T-helper 2 cell treated with Interferon-gamma antibody and Interleukin-4, amounts not matched to agents 100 ng/mL and 5 ng/mL, for 36 hours (primary cell): Measurements from ENCODE around the gene UGT1A3. TPM values are rescaled to one million over a fixed set of nuclear protein-coding genes. Genes with fewer than 3 reads are reported as not detected.

Source experiments
- intact Hi-C: fragments of 100-400 bp; cut with micrococcal nuclease; formaldehyde crosslinking; loops from one replicate; pipeline ENCODE4 v1.15.1; 2023
- total RNA-seq: library from RNA; stranded (reverse); gene quantifications from 2 replicates; pipeline ENCODE4 v1.2.3, GENCODE V29; 2022

The UGT1A3 gene
- total RNA-seq, 1 donor from 2014 or later: not detected

- intact Hi-C loops: no loop called here
Observed at GRCh38 chr2:233756429-233757081, 27.7 kb downstream of the UGT1A3 start.

DNA sequence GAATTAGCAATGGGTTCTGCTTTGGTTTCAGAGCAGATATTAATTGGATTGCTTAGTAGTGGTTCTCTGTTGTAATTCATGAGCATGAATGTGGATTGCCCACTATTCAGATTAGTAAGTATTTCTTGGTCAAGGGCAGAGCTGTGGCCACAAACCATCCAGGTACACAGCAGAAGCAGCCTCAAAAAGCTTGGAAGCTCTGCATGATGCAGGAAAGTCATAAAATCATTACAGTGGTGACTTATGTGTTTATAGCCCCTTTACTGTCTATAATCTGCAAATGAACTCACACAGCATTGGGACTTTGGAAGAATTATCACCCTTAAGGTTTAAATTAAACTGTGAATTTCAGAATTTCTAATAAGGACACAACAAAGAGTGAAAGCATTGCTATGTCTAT, 29.3 kb downstream of the UGT1A3 start:
- intact Hi-C loops: no loop called here

DNA sequence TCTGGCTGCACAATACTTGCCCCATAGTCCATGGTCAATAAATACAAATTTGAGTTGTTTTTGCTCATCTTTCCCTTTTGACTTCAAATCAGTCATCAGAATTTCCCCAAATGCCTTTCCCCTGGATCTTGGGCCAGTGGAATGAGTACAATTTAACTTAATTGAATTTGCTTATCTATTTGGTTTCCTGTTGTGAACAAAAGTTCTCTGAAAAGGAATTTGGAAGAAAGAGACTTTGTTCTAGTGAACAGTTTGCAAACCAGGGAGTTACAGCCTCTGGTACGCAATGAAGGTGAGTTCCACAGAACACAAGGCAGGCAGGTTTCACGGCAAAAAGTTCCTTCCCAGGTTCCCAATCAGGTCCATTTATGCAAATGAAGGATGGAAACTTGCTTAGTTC, 30.0 kb downstream of the UGT1A3 start:
- intact Hi-C loops: no loop called here

DNA sequence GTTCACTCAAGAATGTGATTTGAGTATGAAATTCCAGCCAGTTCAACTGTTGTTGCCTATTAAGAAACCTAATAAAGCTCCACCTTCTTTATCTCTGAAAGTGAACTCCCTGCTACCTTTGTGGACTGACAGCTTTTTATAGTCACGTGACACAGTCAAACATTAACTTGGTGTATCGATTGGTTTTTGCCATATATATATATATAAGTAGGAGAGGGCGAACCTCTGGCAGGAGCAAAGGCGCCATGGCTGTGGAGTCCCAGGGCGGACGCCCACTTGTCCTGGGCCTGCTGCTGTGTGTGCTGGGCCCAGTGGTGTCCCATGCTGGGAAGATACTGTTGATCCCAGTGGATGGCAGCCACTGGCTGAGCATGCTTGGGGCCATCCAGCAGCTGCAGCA, 31.2 kb downstream of the UGT1A3 start, which contains the start of gene UGT1A1:
TSS of gene UGT1A1 (plus strand) at position 228 of the 400 bp plus-strand sequence. CDS start at position 246, 18 bp downstream.
- intact Hi-C loops: no loop called here

DNA sequence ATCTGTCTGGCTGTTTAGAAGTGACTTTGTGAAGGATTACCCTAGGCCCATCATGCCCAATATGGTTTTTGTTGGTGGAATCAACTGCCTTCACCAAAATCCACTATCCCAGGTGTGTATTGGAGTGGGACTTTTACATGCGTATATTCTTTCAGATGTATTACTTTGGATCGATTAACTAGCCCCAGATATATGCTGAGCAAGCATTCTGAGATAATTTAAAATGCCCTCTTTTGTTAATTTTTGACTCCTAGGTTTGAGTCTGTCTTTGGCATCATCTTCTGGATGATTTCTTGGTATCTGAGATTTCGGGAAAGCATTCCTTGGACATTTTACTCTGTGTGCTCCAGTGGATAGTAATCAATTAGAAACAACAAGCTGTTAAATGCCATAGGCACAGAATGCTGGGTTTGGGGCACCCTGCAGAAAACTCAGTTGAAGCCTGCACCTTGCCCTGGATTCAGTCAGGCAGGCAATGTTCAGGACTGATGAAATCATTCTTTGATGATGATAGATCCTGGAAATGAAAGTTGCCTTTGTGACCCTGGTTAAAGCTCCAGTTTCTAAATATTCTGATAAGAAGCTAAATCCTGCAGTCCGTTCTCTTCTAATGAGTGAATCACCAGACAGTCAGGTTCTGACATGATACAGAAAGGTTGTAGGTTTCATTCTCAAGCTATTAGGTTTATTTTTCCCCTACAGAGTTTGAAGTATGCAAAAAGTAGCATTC, 32.4 kb downstream of the UGT1A3 start:
- intact Hi-C loops: no loop called here

DNA sequence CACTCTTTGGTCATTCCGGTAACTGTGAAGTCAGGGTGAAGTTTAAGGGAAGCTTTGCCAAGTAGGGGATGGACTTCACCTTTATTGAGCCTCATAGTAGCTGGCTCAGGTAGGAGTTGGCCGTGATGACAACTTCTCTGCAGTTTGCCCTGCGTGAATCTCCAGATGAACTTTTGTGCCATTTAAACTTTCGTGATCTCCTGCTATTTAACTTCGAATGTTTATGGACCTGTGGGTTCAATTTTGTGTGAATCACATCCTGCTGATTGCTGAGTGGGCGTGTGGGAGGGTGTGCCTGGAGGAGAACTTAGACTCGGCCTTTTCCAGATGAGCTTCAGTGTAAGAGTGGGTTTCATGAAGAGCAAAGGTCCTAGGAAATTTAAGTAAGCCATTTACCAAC, 35.4 kb downstream of the UGT1A3 start:
- intact Hi-C loops: no loop called here

GRCh38 chr2:233764761-233765160, 35.9 kb downstream of the UGT1A3 start:
- intact Hi-C loops: no loop called here

GRCh38 chr2:233766416-233766815, 37.6 kb downstream of the UGT1A3 start:
- intact Hi-C loops: no loop called here

GRCh38 chr2:233768076-233768475, 39.2 kb downstream of the UGT1A3 start:
- intact Hi-C loops: no loop called here

DNA sequence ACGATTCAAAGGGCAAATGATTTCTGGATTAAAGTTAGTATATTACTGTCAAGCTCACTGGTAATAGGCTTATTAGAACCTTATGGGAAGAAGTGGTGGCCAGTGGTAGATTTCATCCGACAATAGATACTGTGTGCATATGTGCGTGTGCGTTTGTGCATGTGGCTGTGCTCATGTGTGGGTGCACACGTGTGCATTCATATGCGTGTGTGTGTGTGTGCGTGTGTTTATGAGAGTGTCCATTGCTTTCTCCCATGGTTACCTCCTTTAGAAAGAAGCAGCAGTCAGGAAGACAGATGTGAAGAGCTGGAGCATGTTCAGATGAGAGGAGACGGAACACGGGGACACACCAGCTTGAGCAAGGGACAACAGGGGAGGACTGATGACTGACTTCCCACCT, 40.4 kb downstream of the UGT1A3 start:
- intact Hi-C loops: no loop called here

DNA sequence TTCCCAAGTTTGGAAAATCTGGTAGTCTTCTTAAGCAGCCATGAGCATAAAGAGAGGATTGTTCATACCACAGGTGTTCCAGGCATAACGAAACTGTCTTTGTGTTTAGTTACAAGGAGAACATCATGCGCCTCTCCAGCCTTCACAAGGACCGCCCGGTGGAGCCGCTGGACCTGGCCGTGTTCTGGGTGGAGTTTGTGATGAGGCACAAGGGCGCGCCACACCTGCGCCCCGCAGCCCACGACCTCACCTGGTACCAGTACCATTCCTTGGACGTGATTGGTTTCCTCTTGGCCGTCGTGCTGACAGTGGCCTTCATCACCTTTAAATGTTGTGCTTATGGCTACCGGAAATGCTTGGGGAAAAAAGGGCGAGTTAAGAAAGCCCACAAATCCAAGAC, 43.3 kb downstream of the UGT1A3 start:
- intact Hi-C loops: no loop called here

DNA sequence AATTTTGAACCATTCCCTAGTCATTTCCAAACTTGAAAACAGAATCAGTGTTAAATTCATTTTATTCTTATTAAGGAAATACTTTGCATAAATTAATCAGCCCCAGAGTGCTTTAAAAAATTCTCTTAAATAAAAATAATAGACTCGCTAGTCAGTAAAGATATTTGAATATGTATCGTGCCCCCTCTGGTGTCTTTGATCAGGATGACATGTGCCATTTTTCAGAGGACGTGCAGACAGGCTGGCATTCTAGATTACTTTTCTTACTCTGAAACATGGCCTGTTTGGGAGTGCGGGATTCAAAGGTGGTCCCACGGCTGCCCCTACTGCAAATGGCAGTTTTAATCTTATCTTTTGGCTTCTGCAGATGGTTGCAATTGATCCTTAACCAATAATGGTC, 43.7 kb downstream of the UGT1A3 start:
- intact Hi-C loops: no loop called here

- intact Hi-C loops: no loop called here
Observed at GRCh38 chr2:233773854-233774253, 45.0 kb downstream of the UGT1A3 start.

DNA sequence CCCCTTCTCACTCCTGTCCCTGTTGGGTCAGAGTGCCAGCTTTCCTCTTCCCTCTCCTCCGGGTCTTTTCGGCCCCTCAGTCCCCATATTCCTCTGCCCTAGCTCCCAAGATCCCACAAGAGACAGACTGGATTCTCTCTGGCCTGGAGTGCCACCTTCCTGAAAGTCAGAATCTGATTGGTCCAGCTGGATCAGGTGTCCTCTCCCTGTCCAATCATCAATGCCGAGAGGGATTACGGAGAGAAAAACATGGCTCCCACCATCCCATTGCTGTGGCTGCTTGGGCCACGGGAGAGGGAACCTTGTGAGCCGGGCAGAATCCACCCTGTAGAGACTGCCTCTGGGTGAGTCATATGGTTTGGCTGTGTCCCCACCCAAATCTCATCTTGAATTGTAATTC, 46.6 kb downstream of the UGT1A3 start:
- intact Hi-C loops: no loop called here

GRCh38 chr2:233778030-233778429, 49.2 kb downstream of the UGT1A3 start, which contains the start of gene MROH2A:
Gene MROH2A, plus strand, starts transcription at chr2:233778330. Its CDS starts 1,029 bp downstream, at chr2:233779359.
- intact Hi-C loops: no loop called here

- intact Hi-C loops: no loop called here
Observed at GRCh38 chr2:233779722-233780121, 50.9 kb downstream of the UGT1A3 start.

GRCh38 chr2:233780771-233781170, 51.9 kb downstream of the UGT1A3 start:
- intact Hi-C loops: no loop called here

DNA sequence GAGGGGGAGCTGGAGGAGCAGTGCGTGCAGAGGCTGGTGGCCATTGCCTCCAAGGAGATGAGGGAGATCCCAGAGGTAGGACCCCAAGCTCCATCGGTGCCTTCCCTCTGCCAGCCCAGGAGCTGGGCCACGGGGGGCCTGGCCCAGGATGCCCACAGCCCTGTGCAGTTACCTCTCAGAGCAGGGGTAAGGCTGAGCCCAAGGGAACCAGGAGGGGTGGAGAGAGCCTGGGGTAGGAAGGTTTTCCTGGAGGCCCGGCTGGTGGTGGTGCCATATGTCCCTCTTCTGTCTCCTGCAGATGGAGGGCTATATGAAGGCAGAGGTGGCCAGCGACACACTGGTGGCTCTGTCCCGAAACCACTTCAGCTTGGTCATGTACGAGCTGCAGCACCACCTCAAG, 60.7 kb downstream of the UGT1A3 start:
- intact Hi-C loops: no loop called here

GRCh38 chr2:233791151-233791882, 62.5 kb downstream of the UGT1A3 start:
- intact Hi-C loops: no loop called here

DNA sequence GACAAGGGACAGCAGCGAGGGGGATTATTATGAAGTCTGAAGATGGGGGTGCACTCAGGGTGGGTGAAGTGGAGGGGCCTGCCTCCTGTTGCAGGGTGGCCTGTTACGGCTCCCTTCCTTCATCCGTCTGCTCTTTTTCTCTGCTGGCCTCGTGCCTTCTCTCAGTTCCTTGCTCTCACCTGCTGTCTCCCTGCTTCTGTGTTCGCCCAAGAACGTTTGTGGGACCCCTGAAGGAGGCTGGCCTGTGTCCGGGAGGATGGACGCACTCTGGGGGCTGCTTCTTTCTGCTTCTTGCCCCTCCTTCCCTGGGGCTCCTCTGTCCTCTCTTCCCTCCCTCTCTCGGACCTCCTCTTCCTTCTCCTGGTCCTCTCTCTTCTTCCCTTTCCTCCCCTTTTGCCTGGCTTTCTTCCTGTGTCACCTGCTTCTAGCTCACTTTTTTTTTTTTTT, 63.1 kb downstream of the UGT1A3 start:
- intact Hi-C loops: no loop called here

DNA sequence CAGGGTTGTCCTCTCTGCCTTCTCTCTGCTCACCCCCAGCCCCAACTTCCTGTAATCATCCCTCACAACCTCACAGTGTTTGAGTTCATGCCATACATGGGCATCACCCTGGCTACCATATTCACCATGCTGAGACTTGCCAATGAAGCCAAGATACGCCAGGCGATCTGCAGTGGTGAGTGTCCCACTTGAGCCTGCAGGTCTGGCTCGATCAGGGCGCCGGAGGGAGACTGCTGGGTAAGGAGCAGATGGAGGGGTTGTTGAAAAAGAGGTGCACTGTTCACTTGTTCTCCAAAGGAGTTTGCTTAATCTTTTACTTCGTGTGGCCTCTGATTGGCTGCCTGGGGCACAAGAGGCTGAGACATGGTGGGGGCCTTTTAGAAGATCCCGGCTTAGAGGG, 63.9 kb downstream of the UGT1A3 start:
- intact Hi-C loops: no loop called here

GRCh38 chr2:233793465-233794127, 64.8 kb downstream of the UGT1A3 start:
- intact Hi-C loops: no loop called here
